ENCODE data around the gene SPPL3. TPM values are rescaled to one million over a fixed set of nuclear protein-coding genes. Genes with fewer than 3 reads are reported as not detected.
A peak's percentile ranks its signal among the peaks of the same experiment; 100 is the strongest.

SPPL3 gene
- total and polyA plus RNA-seq, 2 experiments from 2014 or later = 10.9 to 27.8 TPM

- Mint-ChIP-seq H3K36me3 (ENCODE audit: low read depth) (peaks cover 8% of the 10 kb centered on the region; the same call in 2 of the 3 replicates), H3K9me3 (no peaks in the 10 kb centered on the region), H3K4me3 (no peak overlapping the region), H3K4me1 (peaks cover 11% of the 10 kb centered on the region; the same call in 2 of the 3 replicates), H3K27ac (no peak overlapping the region), H3K27me3 (ENCODE audit: insufficient read depth, low read depth, poor library complexity) (no peaks in the 10 kb centered on the region)
- no peaks in the 10 kb centered on the region for H3K36me3 ChIP-seq (ENCODE audit: insufficient read depth)
- no peak overlapping the region for H2AFZ ChIP-seq
- TF ChIP-seq REST (IDR thresholded peaks at IDR 0.05; ENCODE audit: unreplicated experiment) = no peak
- no peak for TF ChIP-seq NANOG (IDR thresholded peaks at IDR 0.05; ENCODE audit: borderline replicate concordance)
- TF ChIP-seq STAT1 (IDR thresholded peaks at IDR 0.05; ENCODE audit: unreplicated experiment) = no peak
- TF ChIP-seq EZH2phosphoT487 (IDR thresholded peaks at IDR 0.05; ENCODE audit: unreplicated experiment) = no peak
- TF ChIP-seq CREB1 (CRISPR knock-in tag; IDR thresholded peaks at IDR 0.05; ENCODE audit: low read depth) = no peak
- no peak for TF ChIP-seq JUNB (IDR thresholded peaks at IDR 0.05; ENCODE audit: unreplicated experiment)
- no peak for TF ChIP-seq ZNF114 (CRISPR knock-in tag; IDR thresholded peaks at IDR 0.05)
- no peak for TF ChIP-seq POLR2AphosphoS5 (IDR thresholded peaks at IDR 0.05; ENCODE audit: low read depth)
- no peaks in the 10 kb centered on the region for H3K27me3 ChIP-seq (ENCODE audit: insufficient read depth)
- no peak overlapping the region for H3K4me2 ChIP-seq
- peaks cover 32% of the 10 kb centered on the region for H3K79me2 ChIP-seq (replicated peaks; ENCODE audit: insufficient read depth)
- H3K27ac ChIP-seq (ENCODE audit: low read depth) = no peak overlapping the region
- H3K9me2 ChIP-seq (ENCODE audit: insufficient read depth) = no peaks in the 10 kb centered on the region
- H4K20me1 ChIP-seq (replicated peaks; ENCODE audit: insufficient read depth) = no peaks in the 10 kb centered on the region; the same call in 1 of the 2 replicates
- H3K4me1 ChIP-seq (ENCODE audit: insufficient read depth) = no peaks in the 10 kb centered on the region
- H3F3A ChIP-seq (replicated peaks; ENCODE audit: low read depth) = no peaks in the 10 kb centered on the region
- no peak overlapping the region for H3K4me3 ChIP-seq
- ATAC-seq = no peak
- no peak for DNase-seq (ENCODE audit: low spot score)
Observed at GRCh38 chr12:120814203-120814902, 89.8 kb downstream of the SPPL3 start.

DNA sequence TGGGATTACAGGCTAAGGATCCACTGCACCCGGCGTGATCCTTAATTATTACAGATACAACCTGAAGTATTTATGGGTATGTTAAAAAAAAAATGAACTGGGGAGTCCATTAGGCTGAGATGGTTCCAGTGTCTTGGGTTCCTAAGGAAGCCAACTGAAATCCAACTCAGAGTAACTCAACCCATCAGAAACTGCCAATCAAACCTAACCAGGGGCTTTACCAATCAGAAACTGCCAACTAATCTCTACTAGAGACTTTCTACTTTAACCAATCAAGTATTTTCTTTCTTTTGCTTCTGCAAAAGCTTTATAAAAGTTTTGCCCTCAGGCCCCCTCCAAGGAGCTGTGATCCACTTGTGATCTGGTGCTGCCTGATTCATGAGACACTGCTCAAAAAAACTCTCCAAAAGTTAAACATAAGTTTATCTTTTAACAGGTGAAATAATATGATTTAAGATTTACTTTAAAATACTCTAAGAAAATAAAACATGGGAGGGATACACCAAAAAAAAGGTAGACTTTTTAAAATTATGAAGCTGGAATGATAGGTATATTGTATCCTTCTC is 90.5 kb downstream of the SPPL3 start:
- Histone ChIP-seq H4K20me1 (replicated peaks; ENCODE audit: insufficient read depth) (no peaks in the 10 kb centered on the region; the same call in 1 of the 2 replicates), H3F3A (replicated peaks; ENCODE audit: low read depth) (no peaks in the 10 kb centered on the region), H3K4me1 (ENCODE audit: insufficient read depth) (no peaks in the 10 kb centered on the region), H3K4me2 (no peak overlapping the region), H3K4me3 (no peak overlapping the region), H2AFZ (no peak overlapping the region), H3K79me2 (replicated peaks; ENCODE audit: insufficient read depth) (peaks cover 27% of the 10 kb centered on the region; the same call in 1 of the 2 replicates), H3K36me3 (ENCODE audit: insufficient read depth) (no peaks in the 10 kb centered on the region), H3K9me2 (ENCODE audit: insufficient read depth) (no peaks in the 10 kb centered on the region), H3K27ac (ENCODE audit: low read depth) (no peak overlapping the region), H3K27me3 (ENCODE audit: insufficient read depth) (no peaks in the 10 kb centered on the region)
- H3K4me3 Mint-ChIP-seq = no peak overlapping the region
- H3K4me1 Mint-ChIP-seq = peaks cover 11% of the 10 kb centered on the region; the same call in 2 of the 3 replicates
- ATAC-seq = no peak
- no peak overlapping the region for H3K27ac Mint-ChIP-seq
- peak; percentile 27 for DNase-seq (ENCODE audit: low spot score)
- peaks cover 9% of the 10 kb centered on the region; the same call in 2 of the 3 replicates for H3K36me3 Mint-ChIP-seq (ENCODE audit: low read depth)
- H3K27me3 Mint-ChIP-seq (ENCODE audit: insufficient read depth, low read depth, poor library complexity) = no peaks in the 10 kb centered on the region
- no peaks in the 10 kb centered on the region for H3K9me3 Mint-ChIP-seq
- TF ChIP-seq STAT1 (IDR thresholded peaks at IDR 0.05; ENCODE audit: unreplicated experiment) = no peak
- TF ChIP-seq ZNF331 (CRISPR knock-in tag; IDR thresholded peaks at IDR 0.05; ENCODE audit: low read depth) = no peak
- TF ChIP-seq, protein P1, sequence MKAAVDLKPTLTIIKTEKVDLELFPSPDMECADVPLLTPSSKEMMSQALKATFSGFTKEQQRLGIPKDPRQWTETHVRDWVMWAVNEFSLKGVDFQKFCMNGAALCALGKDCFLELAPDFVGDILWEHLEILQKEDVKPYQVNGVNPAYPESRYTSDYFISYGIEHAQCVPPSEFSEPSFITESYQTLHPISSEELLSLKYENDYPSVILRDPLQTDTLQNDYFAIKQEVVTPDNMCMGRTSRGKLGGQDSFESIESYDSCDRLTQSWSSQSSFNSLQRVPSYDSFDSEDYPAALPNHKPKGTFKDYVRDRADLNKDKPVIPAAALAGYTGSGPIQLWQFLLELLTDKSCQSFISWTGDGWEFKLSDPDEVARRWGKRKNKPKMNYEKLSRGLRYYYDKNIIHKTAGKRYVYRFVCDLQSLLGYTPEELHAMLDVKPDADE (IDR thresholded peaks at IDR 0.05) = no peak
- TF ChIP-seq JUNB (IDR thresholded peaks at IDR 0.05; ENCODE audit: unreplicated experiment) = no peak
- no peak for TF ChIP-seq NANOG (IDR thresholded peaks at IDR 0.05; ENCODE audit: borderline replicate concordance)
- TF ChIP-seq, protein P2, sequence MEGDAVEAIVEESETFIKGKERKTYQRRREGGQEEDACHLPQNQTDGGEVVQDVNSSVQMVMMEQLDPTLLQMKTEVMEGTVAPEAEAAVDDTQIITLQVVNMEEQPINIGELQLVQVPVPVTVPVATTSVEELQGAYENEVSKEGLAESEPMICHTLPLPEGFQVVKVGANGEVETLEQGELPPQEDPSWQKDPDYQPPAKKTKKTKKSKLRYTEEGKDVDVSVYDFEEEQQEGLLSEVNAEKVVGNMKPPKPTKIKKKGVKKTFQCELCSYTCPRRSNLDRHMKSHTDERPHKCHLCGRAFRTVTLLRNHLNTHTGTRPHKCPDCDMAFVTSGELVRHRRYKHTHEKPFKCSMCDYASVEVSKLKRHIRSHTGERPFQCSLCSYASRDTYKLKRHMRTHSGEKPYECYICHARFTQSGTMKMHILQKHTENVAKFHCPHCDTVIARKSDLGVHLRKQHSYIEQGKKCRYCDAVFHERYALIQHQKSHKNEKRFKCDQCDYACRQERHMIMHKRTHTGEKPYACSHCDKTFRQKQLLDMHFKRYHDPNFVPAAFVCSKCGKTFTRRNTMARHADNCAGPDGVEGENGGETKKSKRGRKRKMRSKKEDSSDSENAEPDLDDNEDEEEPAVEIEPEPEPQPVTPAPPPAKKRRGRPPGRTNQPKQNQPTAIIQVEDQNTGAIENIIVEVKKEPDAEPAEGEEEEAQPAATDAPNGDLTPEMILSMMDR (conservative IDR thresholded peaks at IDR 0.05; ENCODE audit: low read depth in 2 of 2) = no peak
- TF ChIP-seq REST (IDR thresholded peaks at IDR 0.05; ENCODE audit: unreplicated experiment) = no peak

All from GM23338 (cell line).